22Rv1 (cell line): ENCODE data around the gene DVL1.

Experiments
- H3K27ac ChIP-seq: fragments of 450-650 bp; 2 replicates; pipeline ENCODE4 v1.5.1; 2017
- CTCF ChIP-seq: fragments of 450-650 bp; IDR thresholded peaks from 2 replicates; pipeline ENCODE4 v1.5.1; 2017; ENCODE audit warnings: mild to moderate bottlenecking
- ZFX ChIP-seq: fragments of 450-650 bp; IDR thresholded peaks from 2 replicates; pipeline ENCODE4 v1.6.1; 2017; ENCODE audit warnings: antibody characterized with exemption, borderline replicate concordance

The DVL1 gene

GRCh38 chr1:1308756-1309250, 40.4 kb downstream of the DVL1 start:
- no peak for TF ChIP-seq CTCF
- TF ChIP-seq ZFX, result no peak
- peak overlapping the region; percentile 96 for H3K27ac ChIP-seq

GRCh38 chr1:1307923-1308755, 41.1 kb downstream of the DVL1 start, which contains the start of the genes ACAP3 and PUSL1:
Gene ACAP3 (minus strand): TSS chr1:1307930. CDS start chr1:1307815, 115 bp downstream.
Gene PUSL1 (plus strand): TSS chr1:1308597. CDS start chr1:1308644, 47 bp downstream.
- TF ChIP-seq ZFX (no peak), CTCF (0 out of 2 replicates have a peak, but pooled peaks have one; percentile 8)
- peak within 1 kb of the TSS; percentile 96 for H3K27ac ChIP-seq

GRCh38 chr1:1307261-1307922, 41.8 kb downstream of the DVL1 start:
- TF ChIP-seq CTCF (no peak), ZFX (no peak)

GRCh38 chr1:1306661-1307260, 42.5 kb downstream of the DVL1 start:
- H3K27ac ChIP-seq, result peak overlapping the region; percentile 96
- TF ChIP-seq CTCF (no peak), ZFX (no peak)

More at GRCh38 chr1:1307261-1307922, 41.8 kb downstream of the DVL1 start:
- peak overlapping the region; percentile 96 for H3K27ac ChIP-seq

GRCh38 chr1:1306070-1306660, 43.1 kb downstream of the DVL1 start:
- H3K27ac ChIP-seq, result peak overlapping the region; percentile 96
- TF ChIP-seq CTCF (no peak), ZFX (no peak)

GRCh38 chr1:1305300-1306069, 43.7 kb downstream of the DVL1 start:
- no peak for TF ChIP-seq CTCF
- no peak for TF ChIP-seq ZFX
- H3K27ac ChIP-seq, result peak overlapping the region; percentile 96
